Right atrium auricular region (tissue), 2 donors: ENCODE results near the gene CLCN6. TPM values are rescaled to one million over a fixed set of nuclear protein-coding genes. Genes with fewer than 3 reads are reported as not detected.

Source experiments
- DNase-seq: peaks from one replicate; pipeline ENCODE4 v3.0.0-alpha.2; 2019; ENCODE audit warnings: low spot score
- H3K27ac ChIP-seq, 2 donors: fragments of 200-600 bp; sonication (generic); 1 replicate in 1 of 2; 2 replicates in 1 of 2; pipeline ENCODE4 v1.5.1; 2016 to 2019
- H3K27me3 ChIP-seq, 2 donors: fragments of 200-600 bp; sonication (generic); one replicate each; pipeline versions ENCODE4 v1.5.1 to v1.6.0; 2017 to 2019
- H3K36me3 ChIP-seq: fragments of 200-600 bp; sonication (generic); one replicate; pipeline ENCODE4 v1.5.1; 2016
- H3K4me1 ChIP-seq, 2 donors: fragments of 200-600 bp; sonication (generic); one replicate each; pipeline versions ENCODE4 v1.5.1 to v1.6.0; 2017 to 2019
- H3K4me3 ChIP-seq, 2 donors: fragments of 200-600 bp; sonication (generic); 1 replicate in 1 of 2; 2 replicates in 1 of 2; pipeline ENCODE4 v1.5.1; 2017 to 2019; ENCODE audit warnings: mild to moderate bottlenecking in 1 of 2, moderate library complexity in 1 of 2
- H3K9me3 ChIP-seq, 2 donors: fragments of 200-600 bp; sonication (generic); one replicate each; pipeline ENCODE4 v1.5.1; 2019
- total RNA-seq, 2 donors: library from RNA; depleted of rRNA; stranded (reverse); fragments of >200 nt; gene quantifications; one replicate each; pipeline ENCODE4 v1.1.0, GENCODE V29; 2016
- TF ChIP-seq, protein P1 (sequence below), 2 donors: fragments of 200-600 bp; sonication (generic); IDR thresholded peaks; one replicate each; pipeline ENCODE4 v1.5.1; 2019; ENCODE audit warnings: antibody characterized with exemption in 2 of 2

Gene CLCN6
- total RNA-seq, 2 donors from 2014 or later, result 14.8 to 15.2 TPM

DNA sequence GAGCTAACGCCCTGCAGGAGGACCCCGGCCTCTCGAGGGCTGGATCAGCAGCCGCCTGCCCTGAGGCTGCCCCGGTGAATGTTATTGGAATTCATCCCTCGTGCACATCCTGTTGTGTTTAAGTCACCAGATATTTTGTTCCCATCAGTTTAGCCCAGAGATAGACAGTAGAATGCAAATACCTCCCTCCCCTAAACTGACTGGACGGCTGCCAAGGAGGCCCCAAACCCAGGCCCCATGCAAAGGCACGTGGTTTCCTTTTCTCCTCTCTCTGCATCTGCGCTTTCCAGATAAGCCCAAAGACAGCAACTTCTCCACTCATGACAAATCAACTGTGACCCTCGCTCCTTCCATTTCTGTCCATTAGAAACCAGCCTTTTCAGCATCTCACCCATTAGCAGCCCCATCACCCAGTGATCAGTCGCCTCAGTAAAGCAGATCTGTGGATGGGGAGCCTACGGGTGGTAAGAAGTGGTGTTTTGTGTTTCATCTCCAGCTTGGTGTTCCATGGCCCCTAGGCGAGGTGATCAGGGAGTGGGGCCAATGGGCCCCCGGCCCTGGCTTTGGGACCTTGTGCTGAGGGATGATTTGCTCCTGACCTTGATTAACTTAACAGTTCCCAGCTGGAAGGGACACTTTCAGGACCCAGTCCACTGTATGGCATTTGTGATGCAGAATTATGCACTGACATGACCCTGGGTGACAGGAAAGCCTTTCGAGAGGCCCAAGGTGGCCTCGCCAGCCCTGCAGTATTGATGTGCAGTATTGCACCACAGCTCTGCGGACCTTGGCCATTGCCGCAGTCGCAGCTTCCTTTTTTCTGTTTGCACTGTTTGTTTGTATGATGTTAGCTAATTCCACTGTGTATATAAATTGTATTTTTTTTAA is 36.4 kb downstream of the CLCN6 start:
- H3K4me1 ChIP-seq, result peaks cover 0 to 44% of the 10 kb centered on the region in 2 donors
- peak overlapping the region; percentile 85 to 92 for H3K27ac ChIP-seq
- no peaks in the 10 kb centered on the region for H3K9me3 ChIP-seq
- peaks cover 71% of the 10 kb centered on the region for H3K36me3 ChIP-seq
- H3K4me3 ChIP-seq, result no peak overlapping the region
- no peak for DNase-seq
- H3K27me3 ChIP-seq, result no peaks in the 10 kb centered on the region
- TF ChIP-seq, protein P1, sequence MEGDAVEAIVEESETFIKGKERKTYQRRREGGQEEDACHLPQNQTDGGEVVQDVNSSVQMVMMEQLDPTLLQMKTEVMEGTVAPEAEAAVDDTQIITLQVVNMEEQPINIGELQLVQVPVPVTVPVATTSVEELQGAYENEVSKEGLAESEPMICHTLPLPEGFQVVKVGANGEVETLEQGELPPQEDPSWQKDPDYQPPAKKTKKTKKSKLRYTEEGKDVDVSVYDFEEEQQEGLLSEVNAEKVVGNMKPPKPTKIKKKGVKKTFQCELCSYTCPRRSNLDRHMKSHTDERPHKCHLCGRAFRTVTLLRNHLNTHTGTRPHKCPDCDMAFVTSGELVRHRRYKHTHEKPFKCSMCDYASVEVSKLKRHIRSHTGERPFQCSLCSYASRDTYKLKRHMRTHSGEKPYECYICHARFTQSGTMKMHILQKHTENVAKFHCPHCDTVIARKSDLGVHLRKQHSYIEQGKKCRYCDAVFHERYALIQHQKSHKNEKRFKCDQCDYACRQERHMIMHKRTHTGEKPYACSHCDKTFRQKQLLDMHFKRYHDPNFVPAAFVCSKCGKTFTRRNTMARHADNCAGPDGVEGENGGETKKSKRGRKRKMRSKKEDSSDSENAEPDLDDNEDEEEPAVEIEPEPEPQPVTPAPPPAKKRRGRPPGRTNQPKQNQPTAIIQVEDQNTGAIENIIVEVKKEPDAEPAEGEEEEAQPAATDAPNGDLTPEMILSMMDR (IDR thresholded peaks at IDR 0.05), result no peak

DNA sequence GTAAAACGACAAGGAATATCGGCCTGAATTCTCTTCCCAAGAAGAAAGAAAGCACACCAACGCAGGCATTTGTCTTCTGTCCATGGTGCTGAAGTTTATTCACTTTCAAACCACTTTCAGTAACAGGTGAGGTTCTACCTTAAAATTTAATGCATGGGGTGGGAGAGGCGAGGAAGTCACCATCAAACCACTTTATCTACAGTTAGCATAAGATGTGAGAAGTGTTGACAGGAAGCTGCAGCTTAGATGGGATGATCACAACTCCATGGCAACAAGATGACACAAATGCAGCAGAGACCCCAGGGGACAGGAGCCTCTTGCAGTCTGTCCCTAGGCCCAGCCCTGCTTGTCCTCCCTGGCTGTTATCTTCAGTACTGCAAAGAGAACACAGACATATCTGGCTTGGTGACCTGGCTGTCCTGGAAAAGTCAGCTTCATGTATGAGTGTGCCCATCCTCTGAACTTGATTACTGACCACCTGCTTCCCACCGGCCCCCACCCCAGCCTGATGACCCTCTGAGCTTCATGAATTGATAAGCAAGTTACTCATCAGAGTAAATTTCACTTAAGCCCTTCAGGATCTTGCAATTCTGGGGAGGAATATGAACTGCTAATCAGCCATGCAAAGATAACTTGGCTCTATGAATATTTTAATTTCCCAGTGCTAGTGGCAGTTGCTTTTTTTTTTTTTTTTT is 39.8 kb downstream of the CLCN6 start:
- TF ChIP-seq, protein P1 (IDR thresholded peaks at IDR 0.05), result no peak
- DNase-seq, result no peak
- Histone ChIP-seq H3K27ac (peak overlapping the region; percentile 86 to 92), H3K4me1 (peaks cover 0 to 37% of the 10 kb centered on the region in 2 donors), H3K36me3 (peaks cover 39% of the 10 kb centered on the region), H3K27me3 (no peaks in the 10 kb centered on the region), H3K4me3 (peak overlapping the region; percentile 57 to 67), H3K9me3 (no peaks in the 10 kb centered on the region)

DNA sequence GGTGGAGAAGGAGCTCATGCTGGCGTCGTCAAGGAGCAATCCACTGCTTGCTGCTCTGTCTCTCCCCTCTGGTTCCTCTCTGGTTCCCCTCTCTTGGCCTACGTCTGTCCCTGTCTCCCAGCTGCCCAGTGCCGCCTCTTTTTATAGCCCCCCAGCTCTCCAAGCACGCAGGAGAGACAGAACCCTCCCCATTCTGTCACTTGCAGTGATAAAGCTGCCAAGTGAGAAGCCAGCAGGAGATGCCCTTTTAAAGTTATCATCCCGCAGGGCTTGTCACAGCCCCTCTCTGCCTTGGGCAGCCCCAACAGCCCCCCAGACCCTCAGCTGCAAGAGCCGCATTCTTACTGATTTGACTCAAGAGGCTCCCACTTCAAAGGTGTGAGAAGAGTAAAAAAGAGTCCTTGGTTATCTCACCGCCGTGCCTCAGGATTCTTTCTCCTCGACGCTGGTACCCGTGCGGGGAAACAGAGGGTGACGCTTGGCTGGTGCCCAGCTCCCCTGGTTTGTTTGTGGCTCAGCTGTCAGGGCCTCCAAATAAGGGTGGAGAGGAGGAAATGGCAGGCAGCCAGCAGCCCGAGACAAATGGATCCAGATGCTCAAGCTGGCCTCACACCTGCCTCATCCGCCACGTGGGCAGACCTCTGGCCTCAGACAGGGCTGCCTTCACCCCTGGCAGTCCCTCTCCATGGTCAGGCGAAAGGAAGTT is 41.8 kb downstream of the CLCN6 start, which contains the start of gene NPPA:
TSS of gene NPPA (minus strand) at position 117 of the 706 bp plus-strand sequence. CDS start at position 18, 99 bp downstream.
- TF ChIP-seq, protein P1 (IDR thresholded peaks at IDR 0.05), result no peak
- H3K27me3 ChIP-seq, result no peaks in the 10 kb centered on the region
- no peaks in the 10 kb centered on the region for H3K9me3 ChIP-seq
- H3K4me1 ChIP-seq, result peaks cover 0 to 18% of the 10 kb centered on the region in 2 donors
- H3K4me3 ChIP-seq, result peak within 1 kb of the TSS; percentile 57 to 67
- peak; percentile 87 for DNase-seq
- H3K36me3 ChIP-seq, result peaks cover 24% of the 10 kb centered on the region
- peak within 1 kb of the TSS; percentile 86 to 92 for H3K27ac ChIP-seq

DNA sequence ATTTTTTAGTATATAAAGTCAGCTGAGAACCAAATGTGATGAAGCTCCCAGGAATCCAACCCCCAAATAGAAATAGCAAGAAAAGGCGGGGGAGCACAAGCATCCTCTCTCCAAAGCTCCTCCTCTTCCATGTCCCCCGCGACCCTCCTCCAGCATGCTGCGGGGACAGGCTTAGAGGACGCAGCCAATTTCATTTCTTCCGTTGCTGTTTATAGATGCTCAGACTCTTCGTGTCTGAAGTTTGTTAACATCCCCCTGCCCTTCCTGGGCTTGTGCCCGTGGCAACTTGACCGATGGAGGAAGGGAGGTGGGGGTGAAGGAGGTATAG is 42.3 kb downstream of the CLCN6 start:
- Histone ChIP-seq H3K4me1 (peaks cover 0 to 13% of the 10 kb centered on the region in 2 donors), H3K9me3 (no peaks in the 10 kb centered on the region), H3K27me3 (no peaks in the 10 kb centered on the region), H3K4me3 (no peak overlapping the region), H3K36me3 (peaks cover 24% of the 10 kb centered on the region), H3K27ac (peak overlapping the region; percentile 79 to 88)
- DNase-seq, result no peak
- TF ChIP-seq, protein P1 (IDR thresholded peaks at IDR 0.05), result no peak

DNA sequence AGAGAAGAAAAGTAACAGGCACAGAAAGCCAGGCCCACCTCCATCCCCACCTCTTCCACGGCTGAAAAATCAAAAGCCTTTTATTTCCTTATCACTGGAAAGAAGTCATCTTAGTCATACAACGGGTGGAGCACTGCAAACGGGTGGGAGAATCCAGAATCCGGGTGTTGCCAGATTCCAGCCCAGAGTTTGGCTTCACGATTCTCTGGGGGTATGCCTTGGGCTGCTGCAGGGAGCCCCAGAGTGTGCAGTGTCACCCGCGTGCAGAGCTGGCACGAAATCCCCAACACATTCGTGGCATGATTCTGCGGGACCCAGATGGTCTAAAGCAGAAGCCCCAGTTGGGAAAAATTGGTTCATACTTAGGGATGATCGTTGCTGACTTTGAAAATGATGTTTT is 44.2 kb downstream of the CLCN6 start:
- TF ChIP-seq, protein P1 (IDR thresholded peaks at IDR 0.05), result no peak

More for the DNA sequence above, 44.2 kb downstream of the CLCN6 start:
- no peak for DNase-seq
- no peak overlapping the region for H3K4me3 ChIP-seq
- peaks cover 22% of the 10 kb centered on the region for H3K36me3 ChIP-seq
- no peaks in the 10 kb centered on the region for H3K27me3 ChIP-seq
- H3K9me3 ChIP-seq, result no peaks in the 10 kb centered on the region
- peaks cover 0 to 11% of the 10 kb centered on the region in 2 donors for H3K4me1 ChIP-seq
- peak overlapping the region in 1 of 2 donors; percentile 88 for H3K27ac ChIP-seq
